Measurements from ENCODE around the gene MAPKBP1. TPM values are rescaled to one million over a fixed set of nuclear protein-coding genes. Genes with fewer than 3 reads are reported as not detected.

Gene MAPKBP1
- total RNA-seq, 1 experiment from 2014 or later, result 14.5 TPM

GRCh38 chr15:41851755-41852370 lies 77.6 kb downstream of the MAPKBP1 start:
- DNase-seq (ENCODE audit: low spot score) (no peak), ATAC-seq (no peak)
- POLR2A ChIA-PET, result interaction anchor here (0.6 to 2.0 kb wide), 4 partner anchors 12 to 515 kb away, joined by 3 to 5 read pairs (median 4); no protein-coding TSS in a partner anchor
- CTCF ChIA-PET, result interaction anchor here (0.6 to 4.4 kb wide), 7 partner anchors 24 to 105 kb away, joined by 3 to 37 read pairs (median 4); partner anchors contain the start of gene MAPKBP1
- Mint-ChIP-seq H3K27me3 (ENCODE audit: low read depth) (no peaks in the 10 kb centered on the region), H3K9me3 (no peaks in the 10 kb centered on the region), H3K4me3 (no peak overlapping the region), H3K4me1 (peaks cover 4% of the 10 kb centered on the region), H3K36me3 (peaks cover 10% of the 10 kb centered on the region), H3K27ac (no peak overlapping the region)
- TF ChIP-seq PRRX2 (CRISPR knock-in tag; IDR thresholded peaks at IDR 0.05) (no peak), NFE2L1 (CRISPR knock-in tag; IDR thresholded peaks at IDR 0.05) (no peak), CBFB (CRISPR knock-in tag; IDR thresholded peaks at IDR 0.05; ENCODE audit: low read depth) (no peak), ZBTB43 (CRISPR knock-in tag; IDR thresholded peaks at IDR 0.05) (no peak), TEAD1 (CRISPR knock-in tag; IDR thresholded peaks at IDR 0.05) (no peak), NR3C1 (CRISPR knock-in tag; conservative IDR thresholded peaks at IDR 0.05; ENCODE audit: low read depth) (no peak), HMGXB4 (CRISPR knock-in tag; IDR thresholded peaks at IDR 0.05) (no peak), ZNF263 (CRISPR knock-in tag; IDR thresholded peaks at IDR 0.05; ENCODE audit: low read depth) (no peak), FOXP4 (CRISPR knock-in tag; IDR thresholded peaks at IDR 0.05) (no peak), IRF1 (CRISPR knock-in tag; IDR thresholded peaks at IDR 0.05) (no peak), E2F1 (CRISPR knock-in tag; IDR thresholded peaks at IDR 0.05) (no peak), ERG (CRISPR knock-in tag; IDR thresholded peaks at IDR 0.05) (no peak), FOXJ3 (CRISPR knock-in tag; IDR thresholded peaks at IDR 0.05; ENCODE audit: borderline replicate concordance) (no peak), IRF2 (CRISPR knock-in tag; IDR thresholded peaks at IDR 0.05; ENCODE audit: borderline replicate concordance, low read depth) (no peak)

GRCh38 chr15:41852736-41853590 lies 78.7 kb downstream of the MAPKBP1 start:
- POLR2A ChIA-PET, result interaction anchor here (0.7 to 1.8 kb wide), 3 partner anchors 12 to 28 kb away, joined by 3 to 5 read pairs (median 3); no protein-coding TSS in a partner anchor
- no peak overlapping the region for H3K27ac Mint-ChIP-seq
- H3K27me3 Mint-ChIP-seq (ENCODE audit: low read depth), result no peaks in the 10 kb centered on the region
- H3K36me3 Mint-ChIP-seq, result peaks cover 7% of the 10 kb centered on the region
- ATAC-seq (no peak), DNase-seq (ENCODE audit: low spot score) (no peak)
- TF ChIP-seq MYBL2 (CRISPR knock-in tag; IDR thresholded peaks at IDR 0.05) (no peak), ZNF532 (CRISPR knock-in tag; IDR thresholded peaks at IDR 0.05; ENCODE audit: borderline replicate concordance) (no peak)
- H3K9me3 Mint-ChIP-seq, result no peaks in the 10 kb centered on the region
- peaks cover 4% of the 10 kb centered on the region for H3K4me1 Mint-ChIP-seq
- no peak overlapping the region for H3K4me3 Mint-ChIP-seq
- CTCF ChIA-PET, result interaction anchor here (0.6 to 4.4 kb wide), 4 partner anchors 52 to 291 kb away, joined by 3 to 37 read pairs (median 12); partner anchors contain the start of gene MAPKBP1

Data from WTC11 (cell line).